Keratinocyte (primary cell): ENCODE measurements around the gene BHLHE40.

Experiments used
- EZH2 ChIP-seq: IDR thresholded peaks from one replicate; pipeline ENCODE4 v1.6.1; 2012; ENCODE audit warnings: inconsistent platforms, mild to moderate bottlenecking, low read length, moderate library complexity
- TF ChIP-seq, protein P1 (sequence below), 3 experiments: IDR thresholded peaks in 1 of 3; conservative IDR thresholded peaks in 1 of 3; optimal IDR thresholded peaks in 1 of 3; 2 replicates in 2 of 3; 3 replicates in 1 of 3; pipeline versions ENCODE3 to v1.5.1; 2011; ENCODE audit warnings: low read length in 3 of 3, mild to moderate bottlenecking in 3 of 3, moderate library complexity in 2 of 3, control low read depth in 1 of 3, inconsistent platforms in 1 of 3; ENCODE audit not compliant: insufficient read depth in 2 of 3; ENCODE audit errors: extremely low read depth in 1 of 3

DNA sequence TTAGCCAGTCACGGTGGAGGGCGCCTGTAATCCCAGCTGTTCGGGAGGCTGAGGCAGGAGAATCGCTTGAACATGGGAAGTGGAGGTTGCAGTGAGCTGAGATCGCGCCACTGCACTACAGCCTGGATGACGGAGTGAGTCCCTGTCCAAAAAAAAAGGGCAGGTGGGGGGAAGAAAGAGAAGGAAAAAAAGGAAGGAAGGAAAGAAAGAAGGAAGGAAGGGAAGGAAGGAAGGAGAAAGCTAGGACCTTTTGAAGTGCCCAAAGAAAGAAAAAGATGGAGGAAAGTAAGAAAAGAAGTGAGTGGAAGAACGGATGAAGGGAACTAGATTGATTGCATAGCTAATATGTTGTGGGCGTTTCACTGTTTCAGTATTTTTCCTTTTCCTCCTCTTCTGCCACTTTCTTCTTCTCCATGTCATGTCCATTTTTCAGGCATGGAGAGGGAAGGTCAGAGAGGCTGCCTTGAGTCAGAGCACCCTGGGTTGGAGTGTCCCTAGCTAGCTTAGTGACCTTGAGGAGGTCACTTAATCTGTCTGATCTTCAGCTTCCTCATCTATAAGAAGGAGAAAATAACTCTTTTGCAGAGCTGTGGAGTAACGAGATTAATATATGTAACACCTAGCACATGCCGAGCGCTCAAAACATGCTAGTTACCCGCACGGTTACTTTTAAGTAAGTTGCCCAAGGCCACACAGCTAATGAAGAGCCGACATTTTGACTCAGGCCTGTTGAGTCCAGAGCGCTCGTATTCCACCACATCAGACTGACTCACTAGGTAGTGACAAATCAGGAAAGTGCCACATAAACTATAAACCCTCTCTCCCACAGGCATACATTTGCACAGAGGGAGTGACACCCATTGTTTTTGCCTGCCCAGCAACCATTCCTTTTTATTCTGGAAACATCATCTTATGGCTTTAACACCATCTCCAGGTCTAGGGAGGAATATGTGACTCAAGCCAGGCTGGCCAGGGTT is 42.2 kb downstream of the BHLHE40 start:
- TF ChIP-seq, protein P1, sequence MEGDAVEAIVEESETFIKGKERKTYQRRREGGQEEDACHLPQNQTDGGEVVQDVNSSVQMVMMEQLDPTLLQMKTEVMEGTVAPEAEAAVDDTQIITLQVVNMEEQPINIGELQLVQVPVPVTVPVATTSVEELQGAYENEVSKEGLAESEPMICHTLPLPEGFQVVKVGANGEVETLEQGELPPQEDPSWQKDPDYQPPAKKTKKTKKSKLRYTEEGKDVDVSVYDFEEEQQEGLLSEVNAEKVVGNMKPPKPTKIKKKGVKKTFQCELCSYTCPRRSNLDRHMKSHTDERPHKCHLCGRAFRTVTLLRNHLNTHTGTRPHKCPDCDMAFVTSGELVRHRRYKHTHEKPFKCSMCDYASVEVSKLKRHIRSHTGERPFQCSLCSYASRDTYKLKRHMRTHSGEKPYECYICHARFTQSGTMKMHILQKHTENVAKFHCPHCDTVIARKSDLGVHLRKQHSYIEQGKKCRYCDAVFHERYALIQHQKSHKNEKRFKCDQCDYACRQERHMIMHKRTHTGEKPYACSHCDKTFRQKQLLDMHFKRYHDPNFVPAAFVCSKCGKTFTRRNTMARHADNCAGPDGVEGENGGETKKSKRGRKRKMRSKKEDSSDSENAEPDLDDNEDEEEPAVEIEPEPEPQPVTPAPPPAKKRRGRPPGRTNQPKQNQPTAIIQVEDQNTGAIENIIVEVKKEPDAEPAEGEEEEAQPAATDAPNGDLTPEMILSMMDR (optimal IDR thresholded peaks at IDR 0.05 in 1 of 3, IDR thresholded peaks at IDR 0.05 in 1 of 3, conservative IDR thresholded peaks at IDR 0.05 in 1 of 3; ENCODE audit: extremely low read depth in 1 of 3, insufficient read depth in 2 of 3, low read length in 3 of 3), result peak in 1 of 3 experiments; percentile 34
- no peak for TF ChIP-seq EZH2
